ENCODE measurements around the gene TMEM132A. TPM values are rescaled to one million over a fixed set of nuclear protein-coding genes. Genes with fewer than 3 reads are reported as not detected.

The TMEM132A gene
- total and polyA plus RNA-seq, 2 of the 13 experiments (the other 11 are each of a cell fraction or from before 2014, with no cell fraction given), result 11.1 to 32.9 TPM

DNA sequence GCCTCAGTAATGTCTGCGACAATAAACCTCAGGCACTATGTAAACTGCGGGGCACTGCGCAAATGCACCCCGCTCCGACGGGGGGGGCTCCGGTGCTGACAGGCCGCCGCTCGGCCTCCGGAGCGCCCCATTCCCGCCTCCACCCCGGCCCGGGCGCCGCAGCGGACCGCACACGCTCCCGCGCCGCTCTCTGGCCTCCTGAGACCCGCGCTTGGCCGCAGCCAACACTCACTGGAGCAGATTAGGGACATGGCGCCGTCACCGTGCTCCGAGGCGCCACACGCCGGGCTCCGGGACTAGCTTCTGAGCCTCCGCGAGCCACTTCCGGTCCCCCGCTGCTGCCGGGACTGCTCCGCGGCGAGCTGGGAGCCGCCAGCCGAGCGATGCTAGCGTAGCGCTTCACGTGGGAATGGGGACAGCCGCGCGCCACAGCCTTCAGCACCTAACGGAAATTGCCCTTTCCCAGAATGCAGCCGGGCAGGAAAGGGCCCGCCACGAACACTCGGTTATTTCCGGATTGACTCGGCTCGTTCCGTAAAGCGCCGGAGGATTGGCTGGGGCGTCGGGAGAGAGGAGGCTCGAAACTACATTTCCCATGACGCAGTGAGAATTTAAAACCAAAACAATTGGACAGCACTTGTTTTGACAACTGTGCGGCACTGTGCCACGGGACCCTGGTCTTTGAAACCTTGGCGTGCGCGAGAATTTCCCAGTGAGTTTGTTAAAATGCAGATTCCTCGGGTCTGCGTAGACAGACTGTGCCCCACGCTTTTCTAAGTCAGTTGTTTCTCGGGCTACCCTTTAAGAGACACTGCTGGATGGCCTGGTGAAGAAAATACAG, 17.9 kb upstream of the TMEM132A start, which contains the start of gene PRPF19 (continued):
- TF ChIP-seq ATF2 (CRISPR knock-in tag; IDR thresholded peaks at IDR 0.05), result peak; percentile 61; the same call in 1 of the 2 replicates
- 0 out of 2 replicates have a peak, but pooled peaks have one; percentile 36 for TF ChIP-seq ZNF589 (CRISPR knock-in tag; conservative IDR thresholded peaks at IDR 0.05)
- TF ChIP-seq ZNF331 (CRISPR knock-in tag; IDR thresholded peaks at IDR 0.05), result peak; percentile 69
- no peak for TF ChIP-seq ZFP36L1 (CRISPR knock-in tag; IDR thresholded peaks at IDR 0.05)
- TF ChIP-seq, protein P1, sequence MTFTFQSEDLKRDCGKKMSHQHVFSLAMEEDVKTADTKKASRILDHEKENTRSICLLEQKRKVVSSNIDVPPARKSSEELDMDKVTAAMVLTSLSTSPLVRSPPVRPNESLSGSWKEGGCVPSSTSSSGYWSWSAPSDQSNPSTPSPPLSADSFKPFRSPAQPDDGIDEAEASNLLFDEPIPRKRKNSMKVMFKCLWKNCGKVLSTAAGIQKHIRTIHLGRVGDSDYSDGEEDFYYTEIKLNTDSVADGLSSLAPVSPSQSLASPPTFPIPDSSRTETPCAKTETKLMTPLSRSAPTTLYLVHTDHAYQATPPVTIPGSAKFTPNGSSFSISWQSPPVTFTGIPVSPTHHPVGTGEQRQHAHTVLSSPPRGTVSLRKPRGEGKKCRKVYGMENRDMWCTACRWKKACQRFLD (CRISPR knock-in tag; IDR thresholded peaks at IDR 0.05; ENCODE audit: borderline replicate concordance), result 0 out of 2 replicates have a peak, but pooled peaks have one; percentile 24
- no peak for TF ChIP-seq DBP (CRISPR knock-in tag; IDR thresholded peaks at IDR 0.05; ENCODE audit: not compliant biosample characterization)
- TF ChIP-seq KLF16 (CRISPR knock-in tag; IDR thresholded peaks at IDR 0.05), result peak in 1 of 2 experiments; percentile 64; a peak in 1 of 4 replicates
- TF ChIP-seq ZNF326 (CRISPR knock-in tag; IDR thresholded peaks at IDR 0.05; ENCODE audit: borderline replicate concordance), result no peak
- TF ChIP-seq, protein P2, sequence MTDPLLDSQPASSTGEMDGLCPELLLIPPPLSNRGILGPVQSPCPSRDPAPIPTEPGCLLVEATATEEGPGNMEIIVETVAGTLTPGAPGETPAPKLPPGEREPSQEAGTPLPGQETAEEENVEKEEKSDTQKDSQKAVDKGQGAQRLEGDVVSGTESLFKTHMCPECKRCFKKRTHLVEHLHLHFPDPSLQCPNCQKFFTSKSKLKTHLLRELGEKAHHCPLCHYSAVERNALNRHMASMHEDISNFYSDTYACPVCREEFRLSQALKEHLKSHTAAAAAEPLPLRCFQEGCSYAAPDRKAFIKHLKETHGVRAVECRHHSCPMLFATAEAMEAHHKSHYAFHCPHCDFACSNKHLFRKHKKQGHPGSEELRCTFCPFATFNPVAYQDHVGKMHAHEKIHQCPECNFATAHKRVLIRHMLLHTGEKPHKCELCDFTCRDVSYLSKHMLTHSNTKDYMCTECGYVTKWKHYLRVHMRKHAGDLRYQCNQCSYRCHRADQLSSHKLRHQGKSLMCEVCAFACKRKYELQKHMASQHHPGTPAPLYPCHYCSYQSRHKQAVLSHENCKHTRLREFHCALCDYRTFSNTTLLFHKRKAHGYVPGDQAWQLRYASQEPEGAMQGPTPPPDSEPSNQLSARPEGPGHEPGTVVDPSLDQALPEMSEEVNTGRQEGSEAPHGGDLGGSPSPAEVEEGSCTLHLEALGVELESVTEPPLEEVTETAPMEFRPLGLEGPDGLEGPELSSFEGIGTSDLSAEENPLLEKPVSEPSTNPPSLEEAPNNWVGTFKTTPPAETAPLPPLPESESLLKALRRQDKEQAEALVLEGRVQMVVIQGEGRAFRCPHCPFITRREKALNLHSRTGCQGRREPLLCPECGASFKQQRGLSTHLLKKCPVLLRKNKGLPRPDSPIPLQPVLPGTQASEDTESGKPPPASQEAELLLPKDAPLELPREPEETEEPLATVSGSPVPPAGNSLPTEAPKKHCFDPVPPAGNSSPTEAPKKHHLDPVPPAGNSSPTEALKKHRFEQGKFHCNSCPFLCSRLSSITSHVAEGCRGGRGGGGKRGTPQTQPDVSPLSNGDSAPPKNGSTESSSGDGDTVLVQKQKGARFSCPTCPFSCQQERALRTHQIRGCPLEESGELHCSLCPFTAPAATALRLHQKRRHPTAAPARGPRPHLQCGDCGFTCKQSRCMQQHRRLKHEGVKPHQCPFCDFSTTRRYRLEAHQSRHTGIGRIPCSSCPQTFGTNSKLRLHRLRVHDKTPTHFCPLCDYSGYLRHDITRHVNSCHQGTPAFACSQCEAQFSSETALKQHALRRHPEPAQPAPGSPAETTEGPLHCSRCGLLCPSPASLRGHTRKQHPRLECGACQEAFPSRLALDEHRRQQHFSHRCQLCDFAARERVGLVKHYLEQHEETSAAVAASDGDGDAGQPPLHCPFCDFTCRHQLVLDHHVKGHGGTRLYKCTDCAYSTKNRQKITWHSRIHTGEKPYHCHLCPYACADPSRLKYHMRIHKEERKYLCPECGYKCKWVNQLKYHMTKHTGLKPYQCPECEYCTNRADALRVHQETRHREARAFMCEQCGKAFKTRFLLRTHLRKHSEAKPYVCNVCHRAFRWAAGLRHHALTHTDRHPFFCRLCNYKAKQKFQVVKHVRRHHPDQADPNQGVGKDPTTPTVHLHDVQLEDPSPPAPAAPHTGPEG (CRISPR knock-in tag; IDR thresholded peaks at IDR 0.05), result 0 out of 2 replicates have a peak, but pooled peaks have one; percentile 34
- TF ChIP-seq GABPB1 (CRISPR knock-in tag; IDR thresholded peaks at IDR 0.05), result peak; percentile 97
- TF ChIP-seq, protein P3, sequence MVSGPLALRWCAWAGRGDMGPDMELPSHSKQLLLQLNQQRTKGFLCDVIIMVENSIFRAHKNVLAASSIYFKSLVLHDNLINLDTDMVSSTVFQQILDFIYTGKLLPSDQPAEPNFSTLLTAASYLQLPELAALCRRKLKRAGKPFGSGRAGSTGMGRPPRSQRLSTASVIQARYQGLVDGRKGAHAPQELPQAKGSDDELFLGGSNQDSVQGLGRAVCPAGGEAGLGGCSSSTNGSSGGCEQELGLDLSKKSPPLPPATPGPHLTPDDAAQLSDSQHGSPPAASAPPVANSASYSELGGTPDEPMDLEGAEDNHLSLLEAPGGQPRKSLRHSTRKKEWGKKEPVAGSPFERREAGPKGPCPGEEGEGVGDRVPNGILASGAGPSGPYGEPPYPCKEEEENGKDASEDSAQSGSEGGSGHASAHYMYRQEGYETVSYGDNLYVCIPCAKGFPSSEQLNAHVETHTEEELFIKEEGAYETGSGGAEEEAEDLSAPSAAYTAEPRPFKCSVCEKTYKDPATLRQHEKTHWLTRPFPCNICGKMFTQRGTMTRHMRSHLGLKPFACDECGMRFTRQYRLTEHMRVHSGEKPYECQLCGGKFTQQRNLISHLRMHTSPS (CRISPR knock-in tag; IDR thresholded peaks at IDR 0.05; ENCODE audit: low read depth), result no peak
- peak; percentile 88 for TF ChIP-seq SAP130 (CRISPR knock-in tag; IDR thresholded peaks at IDR 0.05; ENCODE audit: low read depth)
- peak; percentile 73; the same call in 1 of the 2 replicates for TF ChIP-seq CBX5 (CRISPR knock-in tag; IDR thresholded peaks at IDR 0.05; ENCODE audit: borderline replicate concordance)
- no peak for TF ChIP-seq TBX3 (IDR thresholded peaks at IDR 0.05; ENCODE audit: borderline replicate concordance)
- TF ChIP-seq HNRNPH1 (optimal IDR thresholded peaks at IDR 0.05; ENCODE audit: low read depth, low read length), result no peak
- peak; percentile 75 for TF ChIP-seq PHF21A (CRISPR knock-in tag; IDR thresholded peaks at IDR 0.05)
- TF ChIP-seq SUZ12 (IDR thresholded peaks at IDR 0.05; ENCODE audit: low read depth, low read length), result peak; percentile 63
